CD14-positive monocyte (primary cell): ENCODE results near the gene C22orf39. TPM values are rescaled to one million over a fixed set of nuclear protein-coding genes. Genes with fewer than 3 reads are reported as not detected.

Experiments
- DNase-seq, 3 donors: peaks; one replicate each; pipeline ENCODE4 v3.0.0-alpha.2; 2011 to 2022
- H2AFZ ChIP-seq: 2 replicates; pipeline ENCODE4 v1.6.0; 2012; ENCODE audit warnings: mild to moderate bottlenecking, low read depth, low read length, inconsistent platforms; ENCODE audit not compliant: insufficient read depth, poor library complexity, severe bottlenecking
- H3K27ac ChIP-seq, 2 donors: 1 replicate in 1 of 2; 2 replicates in 1 of 2; pipeline ENCODE4 v1.5.1; 2012 to 2013; ENCODE audit warnings: low read length in 2 of 2, control low read depth in 1 of 2, inconsistent platforms in 1 of 2, low read depth in 1 of 2, mild to moderate bottlenecking in 1 of 2
- H3K27me3 ChIP-seq, 2 donors: one replicate each; pipeline versions ENCODE4 v1.6.0 to v1.6.1; 2011 to 2013; ENCODE audit warnings: low read length in 2 of 2; ENCODE audit not compliant: control insufficient read depth in 2 of 2, insufficient read depth in 2 of 2
- H3K36me3 ChIP-seq, 2 donors: replicated peaks in 1 of 2; 1 replicate in 1 of 2; 2 replicates in 1 of 2; pipeline versions ENCODE4 v1.5.1 to v1.6.1; 2012 to 2013; ENCODE audit warnings: low read length in 2 of 2, control low read depth in 1 of 2, inconsistent platforms in 1 of 2, mild to moderate bottlenecking in 1 of 2; ENCODE audit not compliant: insufficient read depth in 2 of 2, control insufficient read depth in 1 of 2
- H3K4me1 ChIP-seq, 2 donors: 1 replicate in 1 of 2; 2 replicates in 1 of 2; pipeline versions ENCODE4 v1.5.1 to v1.6.1; 2012 to 2013; ENCODE audit warnings: low read length in 2 of 2, control low read depth in 1 of 2, inconsistent platforms in 1 of 2, mild to moderate bottlenecking in 1 of 2, moderate library complexity in 1 of 2; ENCODE audit not compliant: insufficient read depth in 2 of 2, control insufficient read depth in 1 of 2
- H3K4me2 ChIP-seq: replicated peaks from 2 replicates; pipeline ENCODE3; 2012; ENCODE audit warnings: low read length, moderate library complexity, mild to moderate bottlenecking; ENCODE audit not compliant: poor library complexity, severe bottlenecking; ENCODE audit errors: extremely low read depth
- H3K4me3 ChIP-seq, 3 experiments: fragments of 200-600 bp in 1 of 3; sonication (generic) in 1 of 3; replicated peaks in 1 of 3; 1 replicate in 2 of 3; 2 replicates in 1 of 3; pipeline ENCODE4 v1.5.1; 2011 to 2013; ENCODE audit warnings: low read length in 3 of 3, mild to moderate bottlenecking in 3 of 3, control low read depth in 2 of 3, low read depth in 2 of 3, inconsistent platforms in 1 of 3, moderate library complexity in 1 of 3
- H3K79me2 ChIP-seq: 2 replicates; pipeline ENCODE4 v1.6.0; 2012; ENCODE audit warnings: mild to moderate bottlenecking, control low read depth, inconsistent platforms, low read length, moderate library complexity; ENCODE audit not compliant: insufficient read depth
- H3K9ac ChIP-seq: 2 replicates; pipeline ENCODE4 v1.6.0; 2017; ENCODE audit warnings: low read length, mild to moderate bottlenecking; ENCODE audit not compliant: insufficient read depth, poor library complexity, severe bottlenecking
- H3K9me3 ChIP-seq, 2 donors: replicated peaks in 1 of 2; 1 replicate in 1 of 2; 2 replicates in 1 of 2; pipeline versions ENCODE4 v1.5.1 to v1.6.1; 2012 to 2013; ENCODE audit warnings: low read length in 2 of 2, control low read depth in 1 of 2; ENCODE audit not compliant: control insufficient read depth in 1 of 2, insufficient read depth in 1 of 2
- H4K20me1 ChIP-seq: 2 replicates; pipeline ENCODE4 v1.6.0; 2012; ENCODE audit warnings: mild to moderate bottlenecking, low read length, control low read depth, moderate library complexity; ENCODE audit not compliant: insufficient read depth
- H3K27ac Mint-ChIP-seq, 7 donors: one replicate each; pipeline ENCODE4 v1.8.0; 2020; ENCODE audit warnings: mild to moderate bottlenecking in 7 of 7, mixed read lengths in 7 of 7, moderate library complexity in 6 of 7, inconsistent platforms in 2 of 7
- H3K27me3 Mint-ChIP-seq, 3 donors: one replicate each; pipeline ENCODE4 v1.8.0; 2021 to 2022; ENCODE audit warnings: low read depth in 3 of 3, mild to moderate bottlenecking in 3 of 3, mixed read lengths in 3 of 3, moderate library complexity in 3 of 3, inconsistent platforms in 1 of 3
- H3K36me3 Mint-ChIP-seq, 2 donors: one replicate each; pipeline ENCODE4 v1.8.0; 2020; ENCODE audit warnings: mixed read lengths in 2 of 2, inconsistent platforms in 1 of 2, mild to moderate bottlenecking in 1 of 2
- H3K4me1 Mint-ChIP-seq: one replicate; pipeline ENCODE4 v1.8.0; 2020; ENCODE audit warnings: mild to moderate bottlenecking, mixed read lengths
- H3K4me3 Mint-ChIP-seq, 2 donors: one replicate each; pipeline ENCODE4 v1.8.0; 2020; ENCODE audit warnings: mild to moderate bottlenecking in 2 of 2, mixed read lengths in 2 of 2, moderate library complexity in 1 of 2
- H3K9me3 Mint-ChIP-seq, 7 donors: one replicate each; pipeline ENCODE4 v1.8.0; 2020 to 2022; ENCODE audit warnings: mixed read lengths in 7 of 7, mild to moderate bottlenecking in 6 of 7, moderate library complexity in 6 of 7, inconsistent platforms in 2 of 7
- WGBS: methylation state at CpG from one replicate; pipeline ENCODE4 v1.1.5; 2013; ENCODE audit warnings: missing lambda C conversion rate; ENCODE audit not compliant: insufficient coverage; 5-methylcytosine and 5-hydroxymethylcytosine counted together
- intact Hi-C, 2 donors: fragments of 100-400 bp; cut with micrococcal nuclease; formaldehyde crosslinking; loops; one replicate each; pipeline versions ENCODE4 v1.15.0 to v1.15.1; 2023
- polyA plus RNA-seq, 3 donors: library from polyadenylated mRNA; depleted of rRNA in 1 of 3; unstranded in 2 of 3; stranded (reverse) in 1 of 3; fragments of 300-500 nt in 2 of 3; fragments of >200 nt in 1 of 3; fragmentation: Illumina TruSeq in 2 of 3; gene quantifications; 1 replicate in 2 of 3; 2 replicates in 1 of 3; pipeline ENCODE4 v1.2.3, GENCODE V29; 2012 to 2021
- TF ChIP-seq, protein P1 (sequence below): fragments of 200-600 bp; IDR thresholded peaks from one replicate; pipeline ENCODE4 v1.8.0; 2022; ENCODE audit warnings: antibody characterized with exemption, mild to moderate bottlenecking

The C22orf39 gene
- polyA plus RNA-seq, 3 donors, result 21.2 to 40.3 (median 38.4) TPM

DNA sequence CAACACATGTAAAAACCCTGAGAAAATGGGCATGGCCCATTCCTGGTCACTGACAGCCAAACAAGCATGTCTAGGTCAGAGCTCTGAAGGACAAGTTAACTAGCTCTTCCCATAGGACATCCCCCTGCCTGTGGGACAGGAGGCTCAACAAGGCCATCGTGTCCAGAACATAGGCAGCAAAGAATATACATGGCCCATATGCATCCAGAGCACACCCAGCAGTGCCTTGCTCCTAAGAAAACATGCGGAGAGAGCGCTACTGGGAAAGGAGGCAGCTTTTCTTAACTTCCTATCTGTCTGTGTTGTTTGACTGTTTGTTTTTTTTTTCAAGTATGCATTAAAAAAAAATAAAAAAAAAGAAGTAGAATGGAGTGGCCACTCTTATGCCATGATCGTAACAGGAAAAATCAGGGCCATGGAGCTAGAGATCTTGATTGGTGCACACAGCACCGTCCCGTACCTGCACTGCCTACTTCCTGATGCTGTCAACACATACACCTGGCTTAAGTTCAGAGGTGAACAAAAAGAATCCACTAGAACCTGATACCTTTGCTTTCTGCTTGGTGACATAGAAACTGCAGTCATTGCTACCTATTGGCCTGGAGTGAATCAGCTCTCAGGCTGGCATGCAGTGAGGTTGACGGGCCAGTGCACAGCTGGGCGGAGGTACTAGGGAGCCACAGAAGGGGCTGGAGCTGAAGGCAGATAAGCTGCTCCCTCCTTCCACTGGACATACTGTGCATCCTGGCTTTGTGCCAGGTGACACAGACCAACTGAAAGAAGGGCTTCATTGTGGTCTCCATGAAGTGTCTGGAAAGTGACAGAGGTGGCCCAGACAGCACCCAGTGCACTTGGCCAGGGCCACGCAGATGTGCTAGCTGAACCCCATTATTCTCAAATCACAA, 19.6 kb upstream of the C22orf39 start:
- no peaks in the 10 kb centered on the region for H3K9me3 Mint-ChIP-seq
- 95% methylated on average over 6 of the region's 9 CpGs for WGBS
- Histone ChIP-seq H3K36me3 (peaks cover 92 to 100% of the 10 kb centered on the region in 2 donors), H3K27me3 (no peaks in the 10 kb centered on the region), H3K79me2 (no peaks in the 10 kb centered on the region), H4K20me1 (peaks cover 14% of the 10 kb centered on the region), H3K4me2 (no peak overlapping the region), H3K27ac (no peak overlapping the region), H3K4me1 (no peaks in the 10 kb centered on the region), H3K9me3 (no peaks in the 10 kb centered on the region), H3K9ac (no peak overlapping the region), H2AFZ (no peak overlapping the region), H3K4me3 (no peak overlapping the region)
- TF ChIP-seq, protein P1, sequence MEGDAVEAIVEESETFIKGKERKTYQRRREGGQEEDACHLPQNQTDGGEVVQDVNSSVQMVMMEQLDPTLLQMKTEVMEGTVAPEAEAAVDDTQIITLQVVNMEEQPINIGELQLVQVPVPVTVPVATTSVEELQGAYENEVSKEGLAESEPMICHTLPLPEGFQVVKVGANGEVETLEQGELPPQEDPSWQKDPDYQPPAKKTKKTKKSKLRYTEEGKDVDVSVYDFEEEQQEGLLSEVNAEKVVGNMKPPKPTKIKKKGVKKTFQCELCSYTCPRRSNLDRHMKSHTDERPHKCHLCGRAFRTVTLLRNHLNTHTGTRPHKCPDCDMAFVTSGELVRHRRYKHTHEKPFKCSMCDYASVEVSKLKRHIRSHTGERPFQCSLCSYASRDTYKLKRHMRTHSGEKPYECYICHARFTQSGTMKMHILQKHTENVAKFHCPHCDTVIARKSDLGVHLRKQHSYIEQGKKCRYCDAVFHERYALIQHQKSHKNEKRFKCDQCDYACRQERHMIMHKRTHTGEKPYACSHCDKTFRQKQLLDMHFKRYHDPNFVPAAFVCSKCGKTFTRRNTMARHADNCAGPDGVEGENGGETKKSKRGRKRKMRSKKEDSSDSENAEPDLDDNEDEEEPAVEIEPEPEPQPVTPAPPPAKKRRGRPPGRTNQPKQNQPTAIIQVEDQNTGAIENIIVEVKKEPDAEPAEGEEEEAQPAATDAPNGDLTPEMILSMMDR, result no peak
- no peak overlapping the region for H3K27ac Mint-ChIP-seq
- H3K4me1 Mint-ChIP-seq, result no peaks in the 10 kb centered on the region
- no peak overlapping the region for H3K4me3 Mint-ChIP-seq
- intact Hi-C loops, result loop anchor here in 1 of 2 donors (10.0 kb wide), 1 partner anchor 62 kb away; no protein-coding TSS in a partner anchor
- DNase-seq, result no peak
- H3K27me3 Mint-ChIP-seq, result peaks cover 0 to 5% (median 0%) of the 10 kb centered on the region in 3 donors
- H3K36me3 Mint-ChIP-seq, result peaks cover 93 to 98% of the 10 kb centered on the region in 2 donors

DNA sequence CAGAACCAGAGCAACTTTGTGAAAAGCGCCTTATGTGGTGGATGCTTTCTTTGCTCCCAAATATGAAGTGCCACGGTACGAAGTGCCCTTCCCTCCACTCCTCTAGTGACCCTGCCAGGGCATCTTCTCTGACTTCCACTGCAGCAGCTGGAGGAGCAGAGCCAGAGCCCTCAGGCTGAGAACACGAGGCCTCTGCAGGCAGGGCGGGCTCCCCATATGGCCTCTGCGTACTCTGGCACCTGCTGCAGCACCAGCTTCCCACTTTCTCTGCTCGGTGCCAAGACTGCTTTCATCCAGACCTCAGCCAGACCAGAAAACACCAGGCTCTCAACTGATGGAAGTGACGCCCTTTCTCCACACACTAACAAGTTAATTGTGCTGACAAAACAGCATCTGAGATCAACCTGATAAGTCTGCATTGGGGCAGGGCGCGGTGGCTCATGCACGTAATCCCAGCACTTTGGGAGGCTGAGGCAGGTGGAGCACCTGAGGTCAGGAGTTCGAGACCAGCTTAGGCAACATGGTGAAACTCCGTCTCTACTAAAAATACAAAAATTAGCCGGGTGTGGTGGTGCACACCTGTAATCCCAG, 18.7 kb upstream of the C22orf39 start:
- no peak overlapping the region for H2AFZ ChIP-seq
- no peaks in the 10 kb centered on the region for H3K27me3 ChIP-seq
- H4K20me1 ChIP-seq, result peaks cover 8% of the 10 kb centered on the region
- no peak for DNase-seq
- no peak overlapping the region for H3K27ac ChIP-seq
- Mint-ChIP-seq H3K36me3 (peaks cover 90 to 98% of the 10 kb centered on the region in 2 donors), H3K27ac (no peak overlapping the region), H3K4me1 (no peaks in the 10 kb centered on the region), H3K9me3 (no peaks in the 10 kb centered on the region), H3K27me3 (peaks cover 0 to 5% (median 0%) of the 10 kb centered on the region in 3 donors), H3K4me3 (no peak overlapping the region)
- no peaks in the 10 kb centered on the region for H3K4me1 ChIP-seq
- H3K36me3 ChIP-seq, result peaks cover 86 to 100% of the 10 kb centered on the region in 2 donors
- H3K79me2 ChIP-seq, result no peaks in the 10 kb centered on the region
- H3K9ac ChIP-seq, result no peak overlapping the region
- no peak overlapping the region for H3K4me2 ChIP-seq
- TF ChIP-seq, protein P1, result no peak
- H3K4me3 ChIP-seq, result no peak overlapping the region
- intact Hi-C loops, result loop anchor here in 1 of 2 donors (10.0 kb wide), 1 partner anchor 61 kb away; no protein-coding TSS in a partner anchor
- 97% methylated on average over 9 of the region's 14 CpGs for WGBS
- H3K9me3 ChIP-seq, result no peaks in the 10 kb centered on the region
